Stimulated activated CD4-positive, alpha-beta T cell treated with anti-CD3 and anti-CD28 coated beads, Interleukin-1b, Interleukin-23, amount 100 ng/mL, for 24 hours (primary cell): ENCODE results near the gene CORO6.

Source experiments
- DNase-seq, 4 experiments: peaks; one replicate each; pipeline ENCODE4 v3.0.0-alpha.2; 2020; ENCODE audit warnings: low read depth in 4 of 4, low spot score in 1 of 4

The CORO6 gene

GRCh38 chr17:29567304-29567553 lies 55.5 kb downstream of the CORO6 start:
- no peak for DNase-seq

GRCh38 chr17:29566473-29567303 lies 56.0 kb downstream of the CORO6 start, which contains the start of gene ABHD15:
TSS of gene ABHD15 (minus strand) at chr17:29567037. CDS start at chr17:29566966, 71 bp downstream.
- DNase-seq, result peak in 1 of 4 experiments; percentile 59

- DNase-seq, result no peak
Measured at GRCh38 chr17:29565643-29566472, 56.9 kb downstream of the CORO6 start.
